Fibroblast of villous mesenchyme (primary cell): ENCODE results near the gene DNAI1. TPM values are rescaled to one million over a fixed set of nuclear protein-coding genes. Genes with fewer than 3 reads are reported as not detected.

ENCODE experiments used
- DNase-seq: peaks from one replicate; pipeline ENCODE4 v3.0.0-alpha.2; 2010; ENCODE audit warnings: low read depth
- H3K4me3 ChIP-seq: 2 replicates; pipeline ENCODE4 v1.5.1; 2011; ENCODE audit warnings: low read depth, mild to moderate bottlenecking, low read length
- total RNA-seq: library from RNA; depleted of rRNA; stranded (reverse); fragments of >200 nt; gene quantifications from 2 replicates; pipeline ENCODE4 v1.2.3, GENCODE V29; 2012
- TF ChIP-seq, protein P1 (sequence below): IDR thresholded peaks from 2 replicates; pipeline ENCODE4 v1.5.1; 2012; ENCODE audit warnings: low read depth, mild to moderate bottlenecking, low read length; ENCODE audit not compliant: insufficient read depth

Gene DNAI1
- under 0.01 TPM in 1 of 2 replicates, not detected in the other for total RNA-seq

DNA sequence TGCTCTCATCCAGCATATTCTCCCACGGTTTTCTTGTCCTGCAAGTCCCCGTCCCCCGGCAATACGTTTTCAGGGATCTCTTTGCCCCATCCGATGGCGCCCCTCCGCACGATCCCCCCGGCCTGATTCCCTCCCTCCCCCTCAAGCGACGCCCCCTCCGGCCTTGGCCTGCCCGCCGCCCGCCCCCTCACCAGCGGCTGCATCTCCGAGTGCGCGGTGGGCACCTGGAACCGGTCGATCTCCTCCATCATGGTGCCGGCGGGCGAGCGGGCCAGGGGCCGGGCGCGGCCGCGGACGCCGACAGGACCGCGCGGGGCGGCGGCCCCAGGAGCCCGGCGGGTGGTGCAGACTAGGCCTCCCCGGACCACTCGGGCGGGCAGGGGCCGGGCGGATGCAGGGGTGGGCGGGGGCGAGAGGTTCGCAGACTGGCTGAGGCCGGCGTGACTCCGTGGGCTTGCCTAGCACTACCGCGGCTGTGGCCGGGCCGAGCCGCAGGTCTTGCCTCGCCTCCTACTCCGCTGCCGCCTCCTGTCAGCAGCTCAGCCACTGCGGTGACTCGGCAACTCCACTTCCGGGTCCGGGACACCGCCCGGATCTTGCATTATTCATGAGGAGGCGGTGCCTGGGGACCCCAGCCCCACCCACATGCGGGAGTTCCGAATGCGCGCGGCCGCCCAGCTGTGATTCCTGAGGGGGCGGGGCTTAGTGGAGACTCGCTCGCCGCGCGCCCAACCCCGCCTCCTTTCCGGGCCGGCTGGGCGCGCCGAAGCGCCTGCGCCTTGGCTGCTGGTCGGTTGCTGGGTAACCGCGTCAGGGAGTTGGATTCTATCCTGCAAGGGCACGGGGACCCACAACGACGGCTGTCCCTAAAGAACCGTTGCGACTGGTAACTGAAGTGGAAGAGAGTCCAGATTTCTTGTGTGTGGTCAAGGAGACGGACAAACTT is at the start of gene DNAI1, which contains the start of gene FAM219A:
Gene DNAI1 (plus strand): TSS at position 793 of the 946 bp plus-strand sequence. CDS start 201 bp downstream, outside the sequence.
Gene FAM219A (minus strand): TSS at position 558 of the 946 bp plus-strand sequence. CDS start 307 bp downstream, at position 251.
- H3K4me3 ChIP-seq, result peak within 1 kb of the TSS; percentile 79
- TF ChIP-seq, protein P1, sequence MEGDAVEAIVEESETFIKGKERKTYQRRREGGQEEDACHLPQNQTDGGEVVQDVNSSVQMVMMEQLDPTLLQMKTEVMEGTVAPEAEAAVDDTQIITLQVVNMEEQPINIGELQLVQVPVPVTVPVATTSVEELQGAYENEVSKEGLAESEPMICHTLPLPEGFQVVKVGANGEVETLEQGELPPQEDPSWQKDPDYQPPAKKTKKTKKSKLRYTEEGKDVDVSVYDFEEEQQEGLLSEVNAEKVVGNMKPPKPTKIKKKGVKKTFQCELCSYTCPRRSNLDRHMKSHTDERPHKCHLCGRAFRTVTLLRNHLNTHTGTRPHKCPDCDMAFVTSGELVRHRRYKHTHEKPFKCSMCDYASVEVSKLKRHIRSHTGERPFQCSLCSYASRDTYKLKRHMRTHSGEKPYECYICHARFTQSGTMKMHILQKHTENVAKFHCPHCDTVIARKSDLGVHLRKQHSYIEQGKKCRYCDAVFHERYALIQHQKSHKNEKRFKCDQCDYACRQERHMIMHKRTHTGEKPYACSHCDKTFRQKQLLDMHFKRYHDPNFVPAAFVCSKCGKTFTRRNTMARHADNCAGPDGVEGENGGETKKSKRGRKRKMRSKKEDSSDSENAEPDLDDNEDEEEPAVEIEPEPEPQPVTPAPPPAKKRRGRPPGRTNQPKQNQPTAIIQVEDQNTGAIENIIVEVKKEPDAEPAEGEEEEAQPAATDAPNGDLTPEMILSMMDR, result no peak
- peak; percentile 99 for DNase-seq

DNA sequence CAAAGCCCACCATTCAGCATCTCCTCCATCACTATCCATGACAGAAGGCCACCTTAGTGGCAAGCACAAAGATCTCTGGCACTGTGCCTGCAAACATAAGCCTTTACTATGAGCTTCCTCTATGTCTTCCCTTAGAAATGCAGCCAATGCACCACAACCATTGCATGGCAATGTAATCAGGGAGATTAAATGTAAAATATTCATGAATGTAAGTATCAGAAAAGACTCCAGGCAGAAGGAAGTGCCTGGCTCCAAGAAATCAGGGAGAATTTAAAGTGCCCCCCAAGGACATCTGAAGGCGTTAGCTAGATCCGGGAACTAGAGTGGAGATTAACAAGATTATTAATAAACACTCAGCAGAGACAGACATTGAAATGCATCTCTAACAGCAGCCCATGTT is 49.5 kb upstream of the DNAI1 start:
- no peak for DNase-seq
- TF ChIP-seq, protein P1, result no peak
- H3K4me3 ChIP-seq, result no peak overlapping the region

- no peak for DNase-seq
- TF ChIP-seq, protein P1, result no peak
Measured at GRCh38 chr9:34412336-34412735, 46.3 kb upstream of the DNAI1 start.

DNA sequence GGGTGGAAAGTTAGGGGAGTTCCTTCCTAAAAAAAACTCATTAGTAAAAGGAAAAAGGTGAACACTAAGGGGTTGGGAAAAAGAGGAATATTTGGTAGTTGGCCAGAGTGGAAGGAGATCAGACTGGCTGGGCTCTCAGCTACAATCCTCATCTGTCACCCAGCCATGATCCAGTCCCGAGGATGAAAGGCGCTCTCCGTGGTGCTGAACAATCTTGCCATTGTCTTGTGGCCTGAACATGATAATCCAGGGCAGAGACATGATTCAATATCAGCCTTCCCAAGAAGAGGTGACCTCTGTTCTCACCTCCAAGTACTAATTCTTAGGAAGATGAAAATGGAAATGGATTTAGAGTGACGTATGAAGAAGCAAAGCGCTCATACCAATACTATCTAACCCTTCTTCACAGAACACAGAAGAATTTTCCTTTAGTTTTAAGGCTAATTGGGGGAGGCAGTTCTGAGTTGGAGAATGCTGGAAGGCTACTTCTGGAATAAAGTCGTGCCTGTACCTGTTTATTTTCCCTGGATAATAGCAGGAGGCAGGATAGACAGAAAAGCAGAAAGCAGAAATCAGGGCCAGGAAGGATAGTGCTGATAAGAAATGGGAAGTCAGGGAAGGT is 45.3 kb upstream of the DNAI1 start:
- DNase-seq, result peak; percentile 54
- H3K4me3 ChIP-seq, result no peak overlapping the region
- TF ChIP-seq, protein P1, result no peak

More at GRCh38 chr9:34412336-34412735, 46.3 kb upstream of the DNAI1 start:
- no peak overlapping the region for H3K4me3 ChIP-seq

DNA sequence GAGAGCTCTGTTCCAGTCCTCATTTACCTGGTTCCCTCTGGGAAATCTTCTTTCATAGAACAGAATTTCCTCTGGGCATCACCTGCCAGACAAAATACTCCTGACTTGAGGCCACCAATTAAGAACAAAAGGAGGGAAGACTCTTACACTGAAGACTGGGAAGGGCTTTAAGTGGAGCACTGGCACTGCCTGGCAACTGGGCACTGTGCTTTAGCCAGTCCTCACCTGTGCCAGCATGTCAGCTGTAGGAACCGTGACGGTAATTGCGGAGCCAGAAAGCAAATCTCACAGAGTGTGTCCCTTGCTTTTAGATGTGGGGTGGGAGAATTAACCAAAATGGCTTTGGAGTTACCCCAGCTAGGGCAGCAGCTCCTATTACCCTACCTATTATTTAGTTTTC is 40.9 kb upstream of the DNAI1 start:
- no peak for DNase-seq
- H3K4me3 ChIP-seq, result no peak overlapping the region
- TF ChIP-seq, protein P1, result no peak

GRCh38 chr9:34419716-34420504 is 38.7 kb upstream of the DNAI1 start:
- TF ChIP-seq, protein P1, result no peak
- no peak for DNase-seq
- H3K4me3 ChIP-seq, result no peak overlapping the region
